ENCODE data around the gene KREMEN1.

KREMEN1 gene

GRCh38 chr22:29053048-29053702 is 19.7 kb upstream of the KREMEN1 start:
- Histone ChIP-seq H3K4me3 (ENCODE audit: low read depth, low read length) (no peak overlapping the region), H3K36me3 (replicated peaks) (no peaks in the 10 kb centered on the region), H3K27me3 (replicated peaks) (no peaks in the 10 kb centered on the region), H3K27ac (no peak overlapping the region)
- in situ Hi-C loops (cut with HindIII; ENCODE audit: low pct_ligation_motif_present, low sequenced_read_pairs): no loop called here
- no peak for TF ChIP-seq CTCF (IDR thresholded peaks at IDR 0.05; ENCODE audit: low read depth, low read length, missing control alignments)
- no peak for DNase-seq

GRCh38 chr22:29054251-29054767 is 18.5 kb upstream of the KREMEN1 start:
- in situ Hi-C loops (cut with HindIII; ENCODE audit: low pct_ligation_motif_present, low sequenced_read_pairs): no loop called here
- no peak for TF ChIP-seq CTCF (IDR thresholded peaks at IDR 0.05; ENCODE audit: low read depth, low read length, missing control alignments)

GRCh38 chr22:29055192-29055830 is 17.5 kb upstream of the KREMEN1 start:
- in situ Hi-C loops (cut with HindIII; ENCODE audit: low pct_ligation_motif_present, low sequenced_read_pairs): no loop called here
- no peaks in the 10 kb centered on the region for H3K27me3 ChIP-seq (replicated peaks)
- H3K4me3 ChIP-seq (ENCODE audit: low read depth, low read length): no peak overlapping the region
- H3K36me3 ChIP-seq (replicated peaks): no peaks in the 10 kb centered on the region
- H3K27ac ChIP-seq: no peak overlapping the region
- TF ChIP-seq CTCF (IDR thresholded peaks at IDR 0.05; ENCODE audit: low read depth, low read length, missing control alignments): no peak
- DNase-seq: no peak

More at GRCh38 chr22:29054251-29054767, 18.5 kb upstream of the KREMEN1 start:
- Histone ChIP-seq H3K4me3 (ENCODE audit: low read depth, low read length) (no peak overlapping the region), H3K27me3 (replicated peaks) (no peaks in the 10 kb centered on the region), H3K36me3 (replicated peaks) (no peaks in the 10 kb centered on the region), H3K27ac (no peak overlapping the region)
- DNase-seq: no peak

- Histone ChIP-seq H3K27me3 (replicated peaks) (no peaks in the 10 kb centered on the region), H3K27ac (no peak overlapping the region), H3K36me3 (replicated peaks) (no peaks in the 10 kb centered on the region), H3K4me3 (ENCODE audit: low read depth, low read length) (no peak overlapping the region)
- DNase-seq: no peak
- in situ Hi-C loops (cut with HindIII; ENCODE audit: low pct_ligation_motif_present, low sequenced_read_pairs): no loop called here
- TF ChIP-seq CTCF (IDR thresholded peaks at IDR 0.05; ENCODE audit: low read depth, low read length, missing control alignments): no peak
Measured at GRCh38 chr22:29056472-29056871, 16.4 kb upstream of the KREMEN1 start.

GRCh38 chr22:29060251-29060869 is 12.5 kb upstream of the KREMEN1 start:
- no peak overlapping the region for H3K4me3 ChIP-seq (ENCODE audit: low read depth, low read length)
- no peaks in the 10 kb centered on the region for H3K36me3 ChIP-seq (replicated peaks)
- no peaks in the 10 kb centered on the region for H3K27me3 ChIP-seq (replicated peaks)
- peak; percentile 19 for TF ChIP-seq CTCF (IDR thresholded peaks at IDR 0.05; ENCODE audit: low read depth, low read length, missing control alignments)
- DNase-seq: no peak
- no peak overlapping the region for H3K27ac ChIP-seq
- in situ Hi-C loops (cut with HindIII; ENCODE audit: low pct_ligation_motif_present, low sequenced_read_pairs): no loop called here

Data from brain microvascular endothelial cell (primary cell).